ENCODE measurements around the gene EXOC3L1. TPM values are rescaled to one million over a fixed set of nuclear protein-coding genes. Genes with fewer than 3 reads are reported as not detected.

Gene EXOC3L1
- total and polyA plus RNA-seq, 4 donors = 9.7 to 16.5 (median 12.0) TPM

- no peak overlapping the region for H3K27ac ChIP-seq (ENCODE audit: low read depth in 1 of 2, low read length in 1 of 2)
- no peak for DNase-seq
- no peak overlapping the region for H3K9ac ChIP-seq (ENCODE audit: insufficient read depth in 1 of 2, low read length in 2 of 2)
Observed at GRCh38 chr16:67234180-67234597, 44.3 kb upstream of the EXOC3L1 start.

GRCh38 chr16:67233596-67233995 lies 43.7 kb upstream of the EXOC3L1 start:
- Histone ChIP-seq H3K4me3 (no peak overlapping the region), H3K9me3 (ENCODE audit: control insufficient read depth in 4 of 4, insufficient read depth in 3 of 4, low read length in 3 of 4) (no peaks in the 10 kb centered on the region), H3K27ac (ENCODE audit: low read depth in 1 of 2, low read length in 1 of 2) (no peak overlapping the region), H3K36me3 (ENCODE audit: control insufficient read depth in 4 of 4, insufficient read depth in 4 of 4, low read length in 4 of 4) (peaks cover 11 to 85% (median 69%) of the 10 kb centered on the region in 4 donors), H3K9ac (ENCODE audit: insufficient read depth in 1 of 2, low read length in 2 of 2) (no peak overlapping the region), H3K4me1 (ENCODE audit: control insufficient read depth in 5 of 5, insufficient read depth in 5 of 5, low read length in 5 of 5) (peaks cover 0 to 1% (median 0%) of the 10 kb centered on the region in 5 donors), H3K27me3 (ENCODE audit: control insufficient read depth in 3 of 3, insufficient read depth in 3 of 3, low read length in 2 of 3) (no peaks in the 10 kb centered on the region)
- TF ChIP-seq, protein P1, sequence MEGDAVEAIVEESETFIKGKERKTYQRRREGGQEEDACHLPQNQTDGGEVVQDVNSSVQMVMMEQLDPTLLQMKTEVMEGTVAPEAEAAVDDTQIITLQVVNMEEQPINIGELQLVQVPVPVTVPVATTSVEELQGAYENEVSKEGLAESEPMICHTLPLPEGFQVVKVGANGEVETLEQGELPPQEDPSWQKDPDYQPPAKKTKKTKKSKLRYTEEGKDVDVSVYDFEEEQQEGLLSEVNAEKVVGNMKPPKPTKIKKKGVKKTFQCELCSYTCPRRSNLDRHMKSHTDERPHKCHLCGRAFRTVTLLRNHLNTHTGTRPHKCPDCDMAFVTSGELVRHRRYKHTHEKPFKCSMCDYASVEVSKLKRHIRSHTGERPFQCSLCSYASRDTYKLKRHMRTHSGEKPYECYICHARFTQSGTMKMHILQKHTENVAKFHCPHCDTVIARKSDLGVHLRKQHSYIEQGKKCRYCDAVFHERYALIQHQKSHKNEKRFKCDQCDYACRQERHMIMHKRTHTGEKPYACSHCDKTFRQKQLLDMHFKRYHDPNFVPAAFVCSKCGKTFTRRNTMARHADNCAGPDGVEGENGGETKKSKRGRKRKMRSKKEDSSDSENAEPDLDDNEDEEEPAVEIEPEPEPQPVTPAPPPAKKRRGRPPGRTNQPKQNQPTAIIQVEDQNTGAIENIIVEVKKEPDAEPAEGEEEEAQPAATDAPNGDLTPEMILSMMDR (IDR thresholded peaks at IDR 0.05; ENCODE audit: control extremely low read depth, extremely low read depth) = no peak
- no peak for DNase-seq
- WGBS, 2 donors = 80 to 82% methylated on average over 7 of the region's 7 CpGs
- no peak for ATAC-seq (ENCODE audit: insufficient read depth, low FRiP score)

More at GRCh38 chr16:67234180-67234597, 44.3 kb upstream of the EXOC3L1 start:
- 95 to 96% methylated on average over 10 of the region's 10 CpGs for WGBS, 2 donors
- TF ChIP-seq, protein P1 (IDR thresholded peaks at IDR 0.05; ENCODE audit: control extremely low read depth, extremely low read depth) = no peak
- Histone ChIP-seq H3K36me3 (ENCODE audit: control insufficient read depth in 4 of 4, insufficient read depth in 4 of 4, low read length in 4 of 4) (peaks cover 7 to 84% (median 71%) of the 10 kb centered on the region in 4 donors), H3K4me1 (ENCODE audit: control insufficient read depth in 5 of 5, insufficient read depth in 5 of 5, low read length in 5 of 5) (peaks cover 0 to 2% (median 0%) of the 10 kb centered on the region in 5 donors), H3K4me3 (no peak overlapping the region), H3K27me3 (ENCODE audit: control insufficient read depth in 3 of 3, insufficient read depth in 3 of 3, low read length in 2 of 3) (no peaks in the 10 kb centered on the region), H3K9me3 (ENCODE audit: control insufficient read depth in 4 of 4, insufficient read depth in 3 of 4, low read length in 3 of 4) (no peaks in the 10 kb centered on the region)
- no peak for ATAC-seq (ENCODE audit: insufficient read depth, low FRiP score)

DNA sequence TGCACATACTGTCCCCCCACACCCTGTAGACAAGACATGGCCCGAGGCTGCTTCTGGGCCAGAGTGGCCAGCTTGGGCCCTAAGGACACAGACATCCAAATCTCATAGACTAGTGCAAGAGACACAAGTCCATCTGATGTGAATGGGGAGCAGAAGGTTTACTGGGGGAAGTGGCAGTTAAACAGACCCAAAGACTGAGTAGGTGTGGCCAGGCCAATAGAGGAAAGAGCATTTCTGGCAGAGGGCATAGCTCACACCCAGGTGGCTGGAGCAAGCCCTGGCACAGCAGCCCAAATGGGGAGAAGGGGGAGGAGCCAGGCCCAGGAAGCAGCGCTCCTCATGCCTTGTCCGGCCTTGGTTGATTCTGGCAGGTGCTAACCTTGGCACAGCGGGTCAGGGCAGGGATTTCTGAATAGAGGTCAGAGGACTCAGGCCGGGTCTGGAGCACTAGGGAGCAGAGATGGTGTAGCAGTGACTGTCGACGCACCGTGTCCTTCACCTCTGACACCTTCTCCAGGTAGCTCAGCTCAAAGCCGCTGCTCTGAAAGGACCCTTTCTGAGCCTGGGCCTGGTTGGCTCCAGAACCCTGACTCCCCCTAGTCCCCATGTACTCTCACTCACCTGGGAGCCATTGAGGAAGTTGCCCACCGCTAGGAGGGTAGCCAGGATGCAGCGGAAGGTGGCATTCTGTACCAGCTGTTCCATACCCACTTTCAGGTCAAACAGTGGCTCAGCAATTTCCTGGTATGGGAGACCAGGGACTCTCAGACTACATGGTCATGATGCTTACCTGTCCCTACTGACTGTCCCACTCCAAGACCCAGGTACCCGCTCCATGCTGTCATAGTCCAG lies 41.1 kb upstream of the EXOC3L1 start:
- DNase-seq = no peak
- no peak overlapping the region for H3K4me3 ChIP-seq
- H3K4me1 ChIP-seq (ENCODE audit: control insufficient read depth in 5 of 5, insufficient read depth in 5 of 5, low read length in 5 of 5) = peaks cover 2 to 12% (median 9%) of the 10 kb centered on the region in 5 donors
- H3K36me3 ChIP-seq (ENCODE audit: control insufficient read depth in 4 of 4, insufficient read depth in 4 of 4, low read length in 4 of 4) = peaks cover 11 to 67% (median 50%) of the 10 kb centered on the region in 4 donors
- ATAC-seq (ENCODE audit: insufficient read depth, low FRiP score) = no peak
- no peaks in the 10 kb centered on the region for H3K27me3 ChIP-seq (ENCODE audit: control insufficient read depth in 3 of 3, insufficient read depth in 3 of 3, low read length in 2 of 3)
- no peaks in the 10 kb centered on the region for H3K9me3 ChIP-seq (ENCODE audit: control insufficient read depth in 4 of 4, insufficient read depth in 3 of 4, low read length in 3 of 4)
- no peak overlapping the region for H3K9ac ChIP-seq (ENCODE audit: insufficient read depth in 1 of 2, low read length in 2 of 2)
- WGBS, 2 donors = 88 to 95% methylated on average over 12 of the region's 12 CpGs
- TF ChIP-seq, protein P1 (IDR thresholded peaks at IDR 0.05; ENCODE audit: control extremely low read depth, extremely low read depth) = no peak
- H3K27ac ChIP-seq (ENCODE audit: low read depth in 1 of 2, low read length in 1 of 2) = peak overlapping the region in 1 of 2 donors; percentile 29

Measured in lung (tissue), 12 donors.